Subcutaneous abdominal adipose tissue (tissue), 5 donors: ENCODE data around the gene TRAM2.
A peak's percentile ranks its signal among the peaks of the same experiment; 100 is the strongest.

Source experiments
- H3K27ac ChIP-seq: one replicate; pipeline ENCODE4 v1.7.0; 2013; ENCODE audit warnings: low read depth, mild to moderate bottlenecking, inconsistent platforms, low read length, moderate library complexity
- H3K27me3 ChIP-seq, 5 donors: one replicate each; pipeline ENCODE4 v1.7.0; 2013; ENCODE audit warnings: low read length in 5 of 5, inconsistent platforms in 1 of 5; ENCODE audit not compliant: control insufficient read depth in 5 of 5, insufficient read depth in 4 of 5
- H3K36me3 ChIP-seq, 5 donors: one replicate each; pipeline ENCODE4 v1.7.0; 2013; ENCODE audit warnings: low read length in 5 of 5; ENCODE audit not compliant: control insufficient read depth in 5 of 5, insufficient read depth in 5 of 5
- H3K4me1 ChIP-seq, 5 donors: one replicate each; pipeline ENCODE4 v1.7.0; 2013; ENCODE audit warnings: low read length in 5 of 5, mild to moderate bottlenecking in 3 of 5, moderate library complexity in 1 of 5; ENCODE audit not compliant: control insufficient read depth in 5 of 5, insufficient read depth in 5 of 5
- H3K4me3 ChIP-seq, 5 donors: one replicate each; pipeline ENCODE4 v1.7.0; 2013; ENCODE audit warnings: low read length in 5 of 5, low read depth in 1 of 5
- H3K9ac ChIP-seq, 5 donors: one replicate each; pipeline ENCODE4 v1.7.0; 2013; ENCODE audit warnings: low read length in 5 of 5, mild to moderate bottlenecking in 4 of 5, moderate library complexity in 3 of 5
- H3K9me3 ChIP-seq, 5 donors: one replicate each; pipeline ENCODE4 v1.7.0; 2013; ENCODE audit warnings: low read length in 5 of 5; ENCODE audit not compliant: control insufficient read depth in 5 of 5
- donor health status: healthy.
- donor health status: healthy.
- donor health status: healthy.
- donor health status: healthy.
- donor health status: healthy.

TRAM2 gene

GRCh38 chr6:52582446-52582845 is 5.6 kb upstream of the TRAM2 start:
- Histone ChIP-seq H3K27me3 (no peaks in the 10 kb centered on the region), H3K27ac (no peak overlapping the region), H3K36me3 (peaks cover 3 to 16% (median 13%) of the 10 kb centered on the region in 5 donors), H3K4me3 (no peak overlapping the region), H3K9me3 (no peaks in the 10 kb centered on the region), H3K4me1 (peaks cover 0 to 10% (median 8%) of the 10 kb centered on the region in 5 donors), H3K9ac (no peak overlapping the region)

- no peak overlapping the region for H3K27ac ChIP-seq
- no peaks in the 10 kb centered on the region for H3K27me3 ChIP-seq
- H3K9me3 ChIP-seq: no peaks in the 10 kb centered on the region
- no peak overlapping the region for H3K9ac ChIP-seq
- no peak overlapping the region for H3K4me3 ChIP-seq
- peaks cover 0 to 16% (median 15%) of the 10 kb centered on the region in 5 donors for H3K4me1 ChIP-seq
- H3K36me3 ChIP-seq: peaks cover 3 to 16% (median 13%) of the 10 kb centered on the region in 5 donors
These were observed 4.0 kb upstream of the TRAM2 start for GRCh38 chr6:52580905-52581304.

GRCh38 chr6:52579006-52579660 is 2.3 kb upstream of the TRAM2 start:
- Histone ChIP-seq H3K4me3 (no peak overlapping the region), H3K27me3 (no peaks in the 10 kb centered on the region), H3K9me3 (no peaks in the 10 kb centered on the region), H3K4me1 (peaks cover 5 to 34% (median 33%) of the 10 kb centered on the region in 5 donors), H3K27ac (no peak overlapping the region), H3K9ac (no peak overlapping the region), H3K36me3 (peaks cover 3 to 16% (median 13%) of the 10 kb centered on the region in 5 donors)

GRCh38 chr6:52577778-52578463 is 1.1 kb upstream of the TRAM2 start:
- Histone ChIP-seq H3K27ac (peak overlapping the region; percentile 92), H3K9me3 (no peaks in the 10 kb centered on the region), H3K4me1 (peaks cover 5 to 46% (median 45%) of the 10 kb centered on the region in 5 donors), H3K9ac (peak overlapping the region; percentile 73 to 98 (median 92)), H3K36me3 (peaks cover 3 to 16% (median 10%) of the 10 kb centered on the region in 5 donors), H3K27me3 (no peaks in the 10 kb centered on the region), H3K4me3 (peak overlapping the region; percentile 77 to 88 (median 84))

GRCh38 chr6:52576392-52577021 is 353 bp downstream of the TRAM2 start:
- Histone ChIP-seq H3K27ac (peak overlapping the region; percentile 65), H3K9me3 (no peaks in the 10 kb centered on the region), H3K27me3 (no peaks in the 10 kb centered on the region), H3K36me3 (peaks cover 0 to 6% (median 2%) of the 10 kb centered on the region in 5 donors), H3K4me1 (peaks cover 5 to 58% (median 51%) of the 10 kb centered on the region in 5 donors), H3K4me3 (peak overlapping the region; percentile 82 to 94 (median 90)), H3K9ac (peak overlapping the region in 4 of 5 donors; percentile 65 to 83 (median 72))

- Histone ChIP-seq H3K9me3 (no peaks in the 10 kb centered on the region), H3K9ac (peak overlapping the region; percentile 44 to 83 (median 69)), H3K4me1 (peaks cover 5 to 62% (median 55%) of the 10 kb centered on the region in 5 donors)
These were observed 837 bp downstream of the TRAM2 start for GRCh38 chr6:52576054-52576391.

GRCh38 chr6:52575502-52575892 is 1.4 kb downstream of the TRAM2 start:
- H3K9me3 ChIP-seq: no peaks in the 10 kb centered on the region
- H3K4me1 ChIP-seq: peaks cover 5 to 64% (median 60%) of the 10 kb centered on the region in 5 donors
- peak overlapping the region; percentile 65 for H3K27ac ChIP-seq
- peaks cover 0 to 2% (median 0%) of the 10 kb centered on the region in 5 donors for H3K36me3 ChIP-seq
- no peaks in the 10 kb centered on the region for H3K27me3 ChIP-seq
- H3K9ac ChIP-seq: peak overlapping the region; percentile 44 to 83 (median 65)
- H3K4me3 ChIP-seq: peak overlapping the region; percentile 82 to 94 (median 90)

More at GRCh38 chr6:52576054-52576391, 837 bp downstream of the TRAM2 start:
- H3K27me3 ChIP-seq: no peaks in the 10 kb centered on the region
- H3K4me3 ChIP-seq: peak overlapping the region; percentile 82 to 94 (median 90)
- peaks cover 0 to 5% (median 0%) of the 10 kb centered on the region in 5 donors for H3K36me3 ChIP-seq
- H3K27ac ChIP-seq: peak overlapping the region; percentile 65

- peaks cover 5 to 70% (median 66%) of the 10 kb centered on the region in 5 donors for H3K4me1 ChIP-seq
- no peaks in the 10 kb centered on the region for H3K27me3 ChIP-seq
- no peaks in the 10 kb centered on the region for H3K9me3 ChIP-seq
- H3K9ac ChIP-seq: peak overlapping the region in 4 of 5 donors; percentile 44 to 83 (median 66)
- peak overlapping the region; percentile 65 for H3K27ac ChIP-seq
- peak overlapping the region; percentile 82 to 94 (median 90) for H3K4me3 ChIP-seq
- H3K36me3 ChIP-seq: no peaks in the 10 kb centered on the region
These were observed 2.0 kb downstream of the TRAM2 start for GRCh38 chr6:52574709-52575501.

- Histone ChIP-seq H3K27ac (no peak overlapping the region), H3K4me3 (peak overlapping the region in 3 of 5 donors; percentile 7 to 46 (median 27)), H3K27me3 (no peaks in the 10 kb centered on the region), H3K9me3 (no peaks in the 10 kb centered on the region), H3K36me3 (no peaks in the 10 kb centered on the region), H3K9ac (peak overlapping the region in 1 of 5 donors; percentile 44), H3K4me1 (peaks cover 5 to 81% (median 74%) of the 10 kb centered on the region in 5 donors)
These were observed 3.6 kb downstream of the TRAM2 start for GRCh38 chr6:52573295-52573694.
